ENCODE results near the gene SMIM20.

SMIM20 gene

GRCh38 chr4:25977397-25978170 lies 63.6 kb downstream of the SMIM20 start:
- TF ChIP-seq CTCF (IDR thresholded peaks at IDR 0.05; ENCODE audit: low read length, missing control alignments) = no peak
- DNase-seq (ENCODE audit: low read depth) = no peak
- no peak overlapping the region for H3K4me3 ChIP-seq (replicated peaks; ENCODE audit: low read depth, low read length)

GRCh38 chr4:25978327-25978726 lies 64.3 kb downstream of the SMIM20 start:
- H3K4me3 ChIP-seq (replicated peaks; ENCODE audit: low read depth, low read length) = no peak overlapping the region
- no peak for DNase-seq (ENCODE audit: low read depth)
- no peak for TF ChIP-seq CTCF (IDR thresholded peaks at IDR 0.05; ENCODE audit: low read length, missing control alignments)

Data from fibroblast of pulmonary artery (primary cell).